ENCODE results near the gene STOX1.

- no peak for TF ChIP-seq CTCF (IDR thresholded peaks at IDR 0.05; ENCODE audit: low read length)
- no peak for TF ChIP-seq EZH2 (IDR thresholded peaks at IDR 0.05; ENCODE audit: borderline replicate concordance, low read length)
Measured at GRCh38 chr10:68787813-68788212, 39.5 kb upstream of the STOX1 start.
